Measurements from ENCODE around the gene BIN2.

DNA sequence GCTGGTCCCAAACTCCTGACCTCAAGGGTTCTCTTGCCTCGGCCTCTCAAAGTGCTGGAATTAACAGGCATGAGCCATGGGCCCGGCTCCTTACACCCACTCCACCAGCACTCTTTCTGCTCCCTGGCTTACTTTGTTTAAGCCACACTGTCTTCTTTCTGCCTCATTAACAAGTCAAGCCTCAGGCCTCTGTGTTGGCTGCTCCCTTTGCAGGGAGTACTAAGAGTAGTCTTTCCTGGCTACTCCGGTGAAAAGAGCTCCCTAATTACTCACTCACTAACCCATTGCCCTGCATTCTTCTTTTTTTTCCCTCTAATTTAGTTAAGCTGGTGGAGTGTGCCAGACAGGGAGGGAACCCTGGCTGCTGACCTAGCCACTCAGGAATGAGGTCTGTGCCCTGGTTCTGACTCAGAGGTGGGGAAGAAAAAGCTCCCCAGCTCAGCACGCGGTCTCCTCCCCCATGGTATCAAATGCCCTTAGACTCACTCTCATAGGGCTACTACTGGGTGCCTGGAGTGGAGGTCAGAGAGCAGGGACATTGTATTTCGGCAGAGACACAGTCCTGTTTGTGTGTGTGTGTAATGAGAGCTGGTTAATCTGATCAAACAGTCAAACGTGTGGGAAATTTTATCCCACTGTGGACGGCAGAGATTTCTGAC, 47.5 kb upstream of the BIN2 start:
- TF ChIP-seq, protein P1, sequence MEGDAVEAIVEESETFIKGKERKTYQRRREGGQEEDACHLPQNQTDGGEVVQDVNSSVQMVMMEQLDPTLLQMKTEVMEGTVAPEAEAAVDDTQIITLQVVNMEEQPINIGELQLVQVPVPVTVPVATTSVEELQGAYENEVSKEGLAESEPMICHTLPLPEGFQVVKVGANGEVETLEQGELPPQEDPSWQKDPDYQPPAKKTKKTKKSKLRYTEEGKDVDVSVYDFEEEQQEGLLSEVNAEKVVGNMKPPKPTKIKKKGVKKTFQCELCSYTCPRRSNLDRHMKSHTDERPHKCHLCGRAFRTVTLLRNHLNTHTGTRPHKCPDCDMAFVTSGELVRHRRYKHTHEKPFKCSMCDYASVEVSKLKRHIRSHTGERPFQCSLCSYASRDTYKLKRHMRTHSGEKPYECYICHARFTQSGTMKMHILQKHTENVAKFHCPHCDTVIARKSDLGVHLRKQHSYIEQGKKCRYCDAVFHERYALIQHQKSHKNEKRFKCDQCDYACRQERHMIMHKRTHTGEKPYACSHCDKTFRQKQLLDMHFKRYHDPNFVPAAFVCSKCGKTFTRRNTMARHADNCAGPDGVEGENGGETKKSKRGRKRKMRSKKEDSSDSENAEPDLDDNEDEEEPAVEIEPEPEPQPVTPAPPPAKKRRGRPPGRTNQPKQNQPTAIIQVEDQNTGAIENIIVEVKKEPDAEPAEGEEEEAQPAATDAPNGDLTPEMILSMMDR (IDR thresholded peaks at IDR 0.05), result no peak
- TF ChIP-seq EP300 (IDR thresholded peaks at IDR 0.05) (no peak), POLR2AphosphoS5 (IDR thresholded peaks at IDR 0.05) (peak in 1 of 3 donors; percentile 73), POLR2A (IDR thresholded peaks at IDR 0.05) (no peak)

Data from stomach (tissue), 4 donors.